GM19468 (cell line): ENCODE results near the gene DNAH14.
"Not testable (repeated sequence)": the region's sequence is repeated elsewhere in the genome, so short reads cannot be mapped to it uniquely, and the experiment has no call there.

Source experiments
- ATAC-seq: cut with Tn5 transposase; IDR thresholded peaks from one replicate; pipeline ENCODE4 v1.9.1; 2021; ENCODE audit warnings: mild to moderate bottlenecking, moderate library complexity, moderate number of reproducible peaks; ENCODE audit not compliant: unreplicated experiment; ENCODE audit errors: extremely low read depth

Gene DNAH14

DNA sequence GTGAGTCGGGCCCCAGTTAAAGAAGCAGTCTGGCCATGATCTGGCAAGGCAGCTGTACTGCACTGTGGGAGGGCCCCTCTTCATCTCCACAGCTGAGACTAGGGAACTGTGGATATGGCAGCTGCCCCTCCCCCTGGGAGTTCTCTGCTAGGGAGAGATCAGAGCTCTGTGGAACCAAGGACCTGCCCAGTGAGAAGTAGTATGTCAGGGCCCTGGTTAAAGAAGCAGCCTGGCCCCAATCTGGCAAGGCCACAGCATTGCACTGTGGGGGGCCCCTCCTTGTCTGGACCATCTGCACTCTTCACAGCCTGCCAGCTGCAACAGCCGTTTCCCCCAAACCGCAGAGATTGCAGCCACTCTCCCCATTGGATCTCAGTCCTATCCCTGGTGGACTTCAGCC is 208.5 kb downstream of the DNAH14 start:
- ATAC-seq, result no peak

DNA sequence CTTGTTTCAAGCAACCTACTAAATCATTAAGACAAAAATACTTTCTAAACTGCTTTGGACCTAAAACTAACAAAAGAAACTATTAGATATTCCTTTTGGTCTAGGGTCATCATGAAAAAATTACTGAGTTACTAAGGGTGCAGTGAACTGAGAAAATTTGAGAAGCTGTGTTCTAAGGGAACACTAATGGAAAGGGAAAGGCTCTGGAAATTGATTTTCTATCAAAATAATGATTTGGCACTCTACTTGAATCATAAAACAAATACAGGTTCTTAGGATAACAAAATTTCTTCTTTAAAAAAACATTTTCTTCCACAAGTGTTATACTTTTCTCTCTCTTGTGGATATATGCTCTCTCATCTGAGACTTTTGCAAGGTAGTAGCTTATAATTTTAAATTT is 213.5 kb downstream of the DNAH14 start:
- ATAC-seq, result no peak

DNA sequence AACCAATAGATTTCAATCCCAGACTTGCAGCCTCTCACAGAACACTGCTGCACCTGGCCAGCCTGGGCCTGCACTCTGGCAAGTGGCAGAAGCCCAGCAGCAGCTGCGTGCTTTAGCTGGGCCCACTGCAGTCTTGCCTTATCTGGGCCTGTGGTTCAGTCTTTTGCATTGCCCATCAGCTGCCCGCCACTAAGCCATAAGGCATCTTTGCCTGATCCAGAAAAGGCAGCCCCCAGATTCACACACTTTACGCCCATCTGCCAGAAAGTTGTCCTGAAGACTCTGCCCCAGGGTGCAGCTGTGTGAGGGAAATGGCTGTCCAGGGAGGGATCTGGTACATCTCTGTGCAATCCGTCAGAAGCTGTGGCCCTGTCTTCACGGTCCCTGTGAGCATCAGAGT is 217.0 kb downstream of the DNAH14 start:
- no peak for ATAC-seq

DNA sequence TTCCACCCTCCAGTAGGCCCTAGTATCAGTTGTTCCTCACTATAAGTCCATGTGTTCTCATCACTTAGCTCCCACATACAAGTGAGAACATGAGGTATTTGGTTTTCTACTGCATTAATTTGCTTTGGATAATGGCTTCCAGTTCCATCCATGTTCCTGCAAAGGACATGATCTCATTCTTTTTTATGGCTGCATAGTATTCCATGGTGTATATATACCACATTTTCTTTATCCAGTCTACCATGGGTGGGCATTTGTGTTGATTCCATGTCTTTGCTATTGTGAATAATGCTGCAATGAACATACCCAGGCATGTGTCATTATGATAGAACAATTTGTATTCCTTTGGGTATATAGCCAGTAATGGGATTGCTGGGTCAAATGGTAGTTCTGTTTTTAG is 218.3 kb downstream of the DNAH14 start:
- ATAC-seq, result not testable (repeated sequence)

DNA sequence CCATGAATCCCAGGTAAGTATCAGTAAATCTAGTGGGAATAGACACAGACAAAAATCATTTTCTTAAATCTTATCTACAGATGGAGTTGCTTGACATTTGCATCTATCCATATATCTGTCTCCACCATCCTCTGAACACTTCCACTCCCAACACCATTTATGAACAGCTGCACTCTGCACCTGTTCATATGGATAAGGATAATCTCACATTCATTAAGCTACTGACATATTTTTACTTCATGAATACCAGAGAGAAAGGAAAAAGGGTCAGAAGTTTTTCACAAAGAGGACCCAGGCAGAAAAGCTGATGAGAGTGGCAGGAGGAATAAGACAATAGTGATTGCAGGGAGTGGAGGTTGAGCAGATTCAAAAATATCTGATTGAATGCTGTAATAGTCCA is 222.6 kb downstream of the DNAH14 start:
- ATAC-seq, result no peak

DNA sequence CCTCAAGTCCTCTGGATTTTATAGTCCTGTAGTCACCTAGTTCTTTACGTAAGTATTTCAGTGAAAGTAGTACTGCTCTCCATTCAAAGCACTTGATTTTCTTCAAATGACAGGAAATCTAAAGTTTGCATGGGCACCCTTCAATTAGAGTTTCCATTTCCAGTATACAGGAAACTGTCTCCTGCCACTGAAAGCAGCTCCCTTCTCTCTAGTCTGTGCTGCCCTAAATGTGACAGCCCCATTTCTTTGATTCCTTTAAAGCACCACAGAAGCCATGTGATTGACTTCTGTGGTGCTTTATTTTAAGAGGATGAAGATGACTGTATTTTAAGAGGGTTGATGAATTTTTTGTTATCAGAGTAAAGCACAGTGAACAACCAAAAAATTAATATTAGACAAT is 226.1 kb downstream of the DNAH14 start:
- ATAC-seq, result no peak

DNA sequence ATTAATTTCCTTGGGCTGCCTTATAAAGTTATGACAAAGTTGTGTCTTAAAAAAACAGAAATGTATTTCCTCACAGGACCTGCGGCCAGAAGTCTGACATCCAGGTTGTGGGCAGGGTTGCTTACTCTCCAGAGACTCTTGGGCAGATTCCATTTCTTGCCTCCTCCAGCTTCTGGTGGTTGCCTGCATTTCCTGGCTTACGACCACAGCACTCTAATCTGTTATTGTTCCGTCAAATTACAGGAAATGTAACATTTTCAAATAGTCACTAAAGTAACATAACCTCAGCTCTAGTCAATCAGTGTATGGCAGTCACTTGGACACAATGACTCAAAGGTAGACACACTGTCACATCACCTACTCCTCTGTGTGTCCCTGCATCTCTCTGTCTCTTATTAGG is 226.8 kb downstream of the DNAH14 start:
- ATAC-seq, result no peak

DNA sequence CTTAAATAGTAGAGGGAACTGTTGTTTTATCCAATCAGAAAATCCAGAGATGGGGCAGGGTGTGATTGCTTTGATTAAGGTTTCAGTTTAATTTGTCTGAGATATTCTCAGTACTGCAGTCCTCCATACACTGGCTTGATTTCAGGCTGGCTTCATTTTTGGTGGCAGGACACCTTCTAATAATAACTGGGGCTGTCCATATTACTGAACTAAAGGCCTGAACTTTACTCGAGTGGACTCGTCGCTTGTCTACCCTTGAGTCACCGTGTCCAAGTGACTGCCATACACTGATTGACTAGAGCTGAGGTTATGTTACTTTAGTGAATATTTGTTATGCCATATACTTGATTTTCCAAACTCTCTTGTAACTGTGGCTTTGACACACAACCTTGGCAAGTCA is 228.8 kb downstream of the DNAH14 start:
- ATAC-seq, result no peak

DNA sequence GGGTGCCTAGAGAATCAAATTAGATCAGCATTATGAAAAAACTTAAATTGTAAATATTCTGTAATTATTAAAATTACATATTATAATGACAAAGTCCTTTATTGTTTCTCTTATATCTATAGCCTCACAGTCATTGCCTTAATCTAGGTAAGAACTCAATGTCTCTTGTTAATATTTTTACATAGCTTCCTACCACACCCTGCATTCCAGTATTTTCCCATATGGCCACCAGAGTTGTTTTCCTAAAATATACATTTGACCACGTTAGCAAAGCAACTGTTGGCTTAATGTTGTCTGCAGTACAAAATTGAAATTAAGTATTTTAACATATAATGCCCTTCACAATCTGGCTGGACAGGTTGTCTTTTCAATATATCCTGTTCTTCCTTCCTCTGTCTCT is 230.3 kb downstream of the DNAH14 start:
- no peak for ATAC-seq

DNA sequence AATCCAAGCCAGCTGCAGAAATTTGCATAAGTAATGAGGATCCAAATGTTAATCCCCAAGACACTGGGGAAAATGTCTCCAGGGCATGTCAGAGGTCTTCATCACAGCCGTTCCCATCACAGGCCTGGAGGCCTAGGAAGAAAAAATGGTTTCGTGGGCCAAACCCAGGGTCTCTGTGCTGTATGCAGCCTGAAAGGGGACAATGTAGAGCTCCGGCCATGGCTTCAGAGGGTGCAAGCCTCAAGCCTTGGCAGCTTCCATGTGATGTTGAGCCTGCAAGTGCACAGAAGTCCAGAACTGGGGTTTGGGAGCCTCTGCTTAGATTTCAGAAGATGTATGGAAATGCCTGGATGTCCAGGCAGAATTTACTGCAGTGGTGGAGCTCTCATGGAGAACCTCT is 247.9 kb downstream of the DNAH14 start:
- not testable (repeated sequence) for ATAC-seq

DNA sequence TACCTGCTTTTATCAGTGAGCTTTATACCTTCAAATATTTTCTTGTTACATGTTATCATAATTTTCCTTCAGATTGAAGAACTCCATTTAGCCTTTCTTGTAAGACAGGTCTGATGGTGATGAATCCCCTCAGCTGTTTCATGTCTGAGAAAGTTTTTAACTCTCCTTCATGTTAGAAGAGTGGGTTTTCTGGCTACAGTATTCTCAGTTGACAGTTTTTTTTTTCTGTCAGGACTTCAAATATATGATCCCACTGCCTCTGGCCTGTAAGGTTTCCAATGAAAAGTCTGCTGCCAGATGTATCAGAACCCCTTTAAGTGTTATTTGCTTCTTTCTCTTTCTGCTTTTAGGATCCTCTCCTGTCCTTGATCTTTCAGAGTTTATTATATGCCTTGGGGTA is 250.2 kb downstream of the DNAH14 start:
- ATAC-seq, result no peak

DNA sequence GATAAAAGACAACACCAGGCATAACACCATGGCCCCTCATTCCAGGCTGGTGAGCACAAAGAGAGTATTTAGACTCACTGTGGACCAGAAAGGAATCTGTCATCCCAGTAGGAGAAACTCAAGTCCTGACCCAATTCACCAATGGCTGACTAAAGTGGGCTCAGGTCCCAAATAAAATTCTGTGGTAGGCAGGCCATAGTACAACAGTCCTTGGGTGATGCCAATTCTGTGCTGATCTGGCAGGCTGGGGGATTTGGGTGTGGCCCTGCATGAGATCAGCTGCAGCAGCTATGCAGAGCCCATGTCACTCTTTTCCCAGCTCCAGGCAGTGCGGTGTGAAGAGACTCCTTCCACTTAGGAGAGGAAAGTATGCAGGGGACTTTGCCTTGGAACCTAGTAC is 253.2 kb downstream of the DNAH14 start:
- ATAC-seq, result no peak

DNA sequence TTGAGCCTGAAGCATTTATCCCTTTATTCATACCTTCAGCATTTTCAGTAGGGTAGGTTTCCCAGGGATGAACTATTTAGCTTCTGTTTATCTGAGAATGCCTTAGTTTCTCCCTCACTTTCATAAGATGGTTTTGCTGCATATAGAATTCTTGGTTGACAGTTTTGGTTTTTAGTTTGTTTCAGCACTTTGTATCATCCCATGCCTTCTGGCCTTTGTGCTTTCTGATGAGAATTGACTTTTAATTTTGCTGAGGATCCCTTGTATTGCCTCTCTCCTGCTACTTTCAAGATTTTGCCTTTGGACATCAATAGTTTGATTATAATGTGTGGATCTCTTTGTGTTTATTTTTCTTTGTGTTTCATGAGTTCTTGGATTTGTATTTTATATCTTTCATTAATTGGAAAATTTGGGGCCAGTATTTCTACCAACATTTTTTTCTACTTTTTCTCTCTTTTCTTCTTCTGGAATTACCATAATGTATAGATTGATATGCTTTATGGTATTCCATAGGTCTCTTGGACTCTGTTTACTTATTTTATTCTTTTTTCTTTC is 261.8 kb downstream of the DNAH14 start:
- ATAC-seq, result no peak

DNA sequence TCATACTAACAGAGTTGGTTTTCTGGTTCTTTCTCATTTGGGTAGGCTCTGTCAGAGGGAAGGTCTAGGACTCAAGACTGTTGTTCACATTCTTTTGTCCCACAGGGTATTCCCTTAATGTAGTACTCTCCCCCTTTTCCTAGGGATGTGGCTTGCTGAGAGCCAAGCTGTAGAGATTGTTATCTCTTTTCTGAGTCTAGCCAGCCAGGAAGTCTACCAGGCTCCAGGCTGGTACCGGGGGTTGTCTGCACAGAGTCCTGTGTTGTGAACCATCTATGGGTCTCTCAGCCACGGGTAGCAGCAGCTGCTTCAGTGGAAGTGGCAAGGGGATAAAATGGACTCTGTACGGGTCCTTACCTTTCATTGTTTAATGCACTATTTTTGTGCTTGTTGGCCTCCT is 272.0 kb downstream of the DNAH14 start:
- ATAC-seq, result no peak

DNA sequence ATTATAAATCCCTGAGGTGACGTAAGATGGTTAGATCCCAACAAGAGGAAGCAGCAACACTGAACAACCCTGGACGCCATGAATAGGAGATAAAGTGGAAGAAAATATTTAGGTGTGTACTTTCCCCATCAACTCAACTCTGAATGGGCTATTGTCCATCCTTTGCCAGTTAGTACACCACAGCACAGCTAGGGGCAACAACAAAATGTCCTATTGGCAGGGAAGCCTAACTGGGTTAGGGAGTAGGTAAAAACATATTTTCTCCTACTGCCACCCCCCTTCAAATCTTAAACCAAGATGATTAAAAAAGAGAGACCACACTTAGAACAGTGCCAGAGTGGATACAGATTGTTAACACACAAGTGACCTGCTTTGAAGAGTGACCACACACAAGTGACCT is 278.3 kb downstream of the DNAH14 start:
- no peak for ATAC-seq

DNA sequence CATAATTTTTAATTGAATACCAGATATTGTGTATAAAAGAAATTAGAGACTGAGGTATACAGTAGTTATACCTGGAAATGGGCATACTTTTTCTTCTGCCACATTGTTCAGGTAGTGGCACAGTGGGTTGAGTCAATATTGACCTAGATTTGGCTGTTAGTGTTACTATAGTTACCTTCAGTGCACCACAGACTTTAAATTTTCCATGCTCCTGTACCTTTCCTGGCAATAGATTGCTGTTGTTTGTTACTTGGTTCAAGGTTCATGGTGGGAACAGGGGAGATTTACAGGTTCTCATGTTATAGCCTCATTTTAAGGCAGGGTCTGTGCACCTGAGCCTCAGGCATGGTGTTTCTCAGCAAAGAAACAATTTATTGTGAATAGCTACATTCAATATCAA is 279.7 kb downstream of the DNAH14 start:
- ATAC-seq, result no peak

DNA sequence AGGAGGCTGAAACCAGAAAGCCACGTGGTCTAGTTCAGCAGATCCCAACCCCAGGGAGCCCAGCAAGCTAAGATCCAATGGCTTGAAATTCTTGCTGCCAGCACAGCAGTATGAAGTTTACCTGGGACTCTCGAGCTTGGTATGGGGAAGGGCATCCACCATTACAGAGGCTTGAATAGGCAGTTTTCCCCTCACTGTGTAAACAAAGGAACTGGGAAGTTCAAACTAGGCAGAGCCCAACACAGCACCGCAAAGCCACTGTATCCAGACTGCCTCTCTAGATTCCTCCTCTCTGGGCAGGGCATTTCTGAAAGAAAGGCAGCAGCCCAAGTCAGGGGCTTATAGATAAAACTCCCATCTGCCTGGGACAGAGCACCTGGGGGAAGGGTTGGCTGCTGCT is 280.7 kb downstream of the DNAH14 start:
- not testable (repeated sequence) for ATAC-seq

DNA sequence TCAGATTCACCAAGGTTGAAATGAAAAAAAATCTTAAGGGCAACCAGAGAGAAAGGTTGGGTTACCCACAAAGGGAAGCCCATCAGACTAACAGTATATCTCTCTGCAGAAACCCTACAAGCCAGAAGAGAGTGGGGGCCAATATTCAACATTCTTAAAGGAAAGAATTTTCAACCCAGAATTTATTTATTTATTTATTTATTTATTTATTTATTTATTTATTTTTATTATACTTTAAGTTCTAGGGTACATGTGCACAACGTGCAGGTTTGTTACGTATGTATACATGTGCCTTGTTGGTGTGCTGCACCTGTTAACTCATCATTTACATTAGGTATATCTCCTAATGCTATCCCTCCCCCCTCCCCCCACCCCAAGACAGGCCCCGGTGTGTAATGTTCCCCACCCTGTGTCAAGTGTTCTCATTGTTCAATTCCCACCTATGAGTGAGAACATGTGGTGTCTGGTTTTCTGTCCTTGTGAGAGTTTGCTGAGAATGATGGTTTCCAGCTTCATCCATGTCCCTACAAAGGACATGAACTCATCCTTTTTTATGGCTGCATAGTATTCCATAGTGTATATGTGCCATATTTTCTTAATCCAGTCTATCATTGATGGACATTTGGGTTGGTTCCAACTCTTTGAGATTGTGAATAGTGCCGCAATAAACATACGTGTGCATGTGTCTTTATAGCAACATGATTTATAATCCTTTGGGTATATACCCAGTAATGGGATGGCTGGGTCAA is 282.4 kb downstream of the DNAH14 start:
- not testable (repeated sequence) for ATAC-seq

DNA sequence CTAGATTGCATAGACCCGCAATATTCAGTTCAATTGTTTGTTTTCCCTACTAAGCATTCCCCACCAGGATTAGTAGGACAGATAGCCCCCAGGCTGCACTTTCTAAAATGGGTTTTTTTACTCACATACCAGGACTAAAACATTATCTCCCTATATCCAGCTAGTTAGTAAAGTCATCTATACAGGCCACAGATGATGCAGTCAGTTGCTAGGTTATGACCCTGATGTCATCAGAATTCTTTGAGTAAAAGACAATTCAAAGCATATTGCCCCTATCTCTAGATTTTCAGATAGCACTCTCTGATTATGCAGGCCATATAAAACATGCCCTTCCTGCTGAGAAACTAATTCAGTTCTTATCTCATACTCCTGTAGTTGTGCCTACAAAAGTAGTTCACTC is 294.8 kb downstream of the DNAH14 start:
- ATAC-seq, result no peak

DNA sequence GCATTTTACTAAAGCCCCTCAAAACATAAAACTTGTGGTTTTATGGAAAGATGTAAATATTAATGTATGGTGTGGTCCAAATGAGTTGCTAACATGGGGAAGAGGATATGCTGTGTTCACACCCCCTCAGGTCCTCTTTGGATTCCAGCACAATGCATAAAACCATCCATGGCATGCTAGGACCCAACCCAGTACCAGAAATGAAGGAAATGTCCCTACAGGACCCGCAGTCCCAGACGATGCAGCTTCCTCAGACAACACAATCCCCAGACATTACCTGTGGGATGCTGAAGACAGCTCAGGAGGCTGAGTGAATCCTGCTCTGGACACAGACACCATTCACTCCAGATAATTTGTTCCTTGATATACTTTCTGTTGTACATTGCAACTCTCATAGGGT is 296.2 kb downstream of the DNAH14 start:
- no peak for ATAC-seq

DNA sequence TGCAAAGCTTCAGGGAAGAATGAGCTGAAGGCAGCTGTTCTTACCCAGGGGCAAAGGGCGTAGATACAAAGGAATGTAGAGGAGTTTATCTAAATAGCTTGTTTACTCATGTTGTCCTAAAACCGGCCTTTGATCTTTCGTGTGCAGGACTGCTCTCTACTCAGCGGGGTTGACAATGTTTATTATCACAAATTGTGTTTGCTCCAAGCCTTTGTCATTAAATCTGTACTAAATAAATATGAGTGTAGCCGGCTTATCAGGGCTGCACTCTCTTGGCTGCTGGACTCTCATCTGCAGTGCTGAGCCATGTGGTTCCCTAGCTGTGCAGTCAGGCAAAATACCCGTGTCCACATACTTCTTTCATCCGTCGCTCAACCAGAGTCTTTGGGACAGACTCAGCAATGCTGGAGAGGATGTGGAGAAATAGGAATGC is 299.4 kb downstream of the DNAH14 start:
- ATAC-seq, result no peak

DNA sequence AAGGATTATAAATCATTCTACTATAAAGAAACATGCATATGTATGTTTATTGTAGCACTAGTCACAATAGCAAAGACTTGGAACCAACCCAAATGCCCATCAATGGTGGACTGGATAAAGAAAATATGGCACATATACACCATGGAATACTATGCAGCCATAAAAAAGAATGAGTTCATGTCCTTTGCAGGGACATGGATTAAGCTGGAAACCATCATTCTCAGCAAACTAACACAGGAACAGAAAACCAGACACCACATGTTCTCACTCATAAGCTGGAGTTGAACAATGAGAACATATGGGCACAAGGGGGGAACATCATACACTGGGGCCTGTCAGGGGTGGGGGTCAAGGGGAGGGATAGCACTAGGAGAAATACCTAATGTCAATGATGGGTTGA is 300.0 kb downstream of the DNAH14 start:
- not testable (repeated sequence) for ATAC-seq
